GM21390 (cell line): ENCODE measurements around the gene ATPAF1.
"Not testable (repeated sequence)": the region's sequence is repeated elsewhere in the genome, so short reads cannot be mapped to it uniquely, and the experiment has no call there.

Experiments
- ATAC-seq: cut with Tn5 transposase; IDR thresholded peaks from one replicate; pipeline ENCODE4 v1.9.1; 2021; ENCODE audit not compliant: unreplicated experiment

The ATPAF1 gene

GRCh38 chr1:46681333-46682034 lies 13.3 kb upstream of the ATPAF1 start:
- ATAC-seq, result no peak

GRCh38 chr1:46679789-46680573 lies 11.8 kb upstream of the ATPAF1 start:
- no peak for ATAC-seq

- no peak for ATAC-seq
These were observed 9.2 kb upstream of the ATPAF1 start for GRCh38 chr1:46677339-46677738.

GRCh38 chr1:46676531-46676930 lies 8.4 kb upstream of the ATPAF1 start:
- no peak for ATAC-seq

- peak; percentile 82 for ATAC-seq
These were observed 7.6 kb upstream of the ATPAF1 start for GRCh38 chr1:46675549-46676314.

GRCh38 chr1:46673749-46674182 lies 5.6 kb upstream of the ATPAF1 start:
- no peak for ATAC-seq

GRCh38 chr1:46672696-46673095 lies 4.5 kb upstream of the ATPAF1 start:
- no peak for ATAC-seq

- no peak for ATAC-seq
These were observed 3.4 kb upstream of the ATPAF1 start, which contains the start of gene TEX38 for GRCh38 chr1:46671554-46671953. TEX38 (plus strand) TSS chr1:46671854; CDS start chr1:46671935, 81 bp downstream.

- ATAC-seq, result no peak
These were observed 2.0 kb upstream of the ATPAF1 start for GRCh38 chr1:46670134-46670533.

GRCh38 chr1:46665983-46666382 lies 2.2 kb downstream of the ATPAF1 start:
- ATAC-seq, result no peak

- not testable (repeated sequence) for ATAC-seq
These were observed 5.2 kb downstream of the ATPAF1 start for GRCh38 chr1:46662919-46663318.

GRCh38 chr1:46660116-46660515 lies 8.0 kb downstream of the ATPAF1 start:
- peak; percentile 87 for ATAC-seq

- ATAC-seq, result no peak
These were observed 8.8 kb downstream of the ATPAF1 start for GRCh38 chr1:46659307-46659870.

- ATAC-seq, result no peak
These were observed 10.4 kb downstream of the ATPAF1 start for GRCh38 chr1:46657775-46658174.

GRCh38 chr1:46656643-46657042 lies 11.5 kb downstream of the ATPAF1 start:
- ATAC-seq, result no peak

- no peak for ATAC-seq
These were observed 12.3 kb downstream of the ATPAF1 start for GRCh38 chr1:46655848-46656247.

GRCh38 chr1:46654698-46655097 lies 13.5 kb downstream of the ATPAF1 start:
- not testable (repeated sequence) for ATAC-seq

- ATAC-seq, result no peak
These were observed 14.2 kb downstream of the ATPAF1 start for GRCh38 chr1:46654012-46654411.

GRCh38 chr1:46653405-46653958 lies 14.7 kb downstream of the ATPAF1 start:
- ATAC-seq, result no peak

- ATAC-seq, result no peak
These were observed 15.7 kb downstream of the ATPAF1 start for GRCh38 chr1:46652321-46653100.
